GM12878 (cell line): ENCODE measurements around the gene CACNA1E. TPM values are rescaled to one million over a fixed set of nuclear protein-coding genes. Genes with fewer than 3 reads are reported as not detected.

Source experiments
- ATAC-seq: fragments of 200-7000 bp; cut with Tn5 transposase; 3 replicates; pipeline ENCODE4 v1.9.1; 2020; ENCODE audit warnings: mild to moderate bottlenecking, moderate library complexity
- BruUV-seq: library from RNA; stranded (reverse); fragments of 400-500 nt; replicated peaks from 2 replicates; lab custom pipeline; 2021; lab: Mats Ljungman, UMichigan
- CTCF ChIA-PET: fragments of 300-600 bp; sonication (Branson Sonifier 250); formaldehyde crosslinking; extraction: SDS; loops from one replicate; lab custom pipeline; 2021; ENCODE audit warnings: inconsistent platforms; lab: Yijun Ruan, JAX
- POLR2A ChIA-PET: fragments of 350-600 bp; formaldehyde crosslinking; extraction: SDS; loops from one replicate; lab custom pipeline; 2021; ENCODE audit warnings: inconsistent platforms; lab: Charles Lee
- RAD21 ChIA-PET: fragments of 300-600 bp; sonication (Branson Sonifier 250); formaldehyde crosslinking; loops from one replicate; lab custom pipeline; 2023; ENCODE audit warnings: antibody characterized with exemption; ENCODE audit not compliant: unreplicated experiment; lab: Charles Lee
- SMC1A ChIA-PET: fragments of 300-600 bp; sonication (Branson Sonifier 250); formaldehyde crosslinking; loops from one replicate; lab custom pipeline; 2023; ENCODE audit not compliant: unreplicated experiment, uncharacterized antibody; lab: Charles Lee
- DNase-seq: peaks from one replicate; pipeline ENCODE4 v3.0.0-alpha.2; 2011; ENCODE audit warnings: low read depth, low spot score
- FAIRE-seq: peaks from 3 replicates; lab custom pipeline; 2011; peaks lifted over from hg19 to GRCh38; lab: Jason Lieb, UNC
- H2AFZ ChIP-seq: 2 replicates; pipeline ENCODE4 v1.6.0; 2011; ENCODE audit warnings: low read depth, low read length, control low read depth; ENCODE audit not compliant: control insufficient read depth
- H3K27ac ChIP-seq: 2 replicates; pipeline ENCODE4 v1.5.1; 2011; ENCODE audit warnings: control low read depth; ENCODE audit not compliant: control insufficient read depth, insufficient read depth
- H3K27me3 ChIP-seq, 2 experiments: replicated peaks in 1 of 2; 2 replicates each; pipeline versions ENCODE4 v1.6.0 to v1.6.1; 2011; ENCODE audit warnings: low read length in 1 of 2; ENCODE audit not compliant: control insufficient read depth in 2 of 2, insufficient read depth in 2 of 2
- H3K36me3 ChIP-seq, 2 experiments: 2 replicates each; pipeline ENCODE4 v1.5.1; 2011; ENCODE audit warnings: low read length in 1 of 2; ENCODE audit not compliant: control insufficient read depth in 2 of 2, insufficient read depth in 2 of 2
- H3K4me1 ChIP-seq: 2 replicates; pipeline ENCODE4 v1.6.1; 2011; ENCODE audit warnings: mild to moderate bottlenecking, low read length, moderate library complexity, mixed read lengths; ENCODE audit not compliant: control insufficient read depth, insufficient read depth
- H3K4me2 ChIP-seq: 2 replicates; pipeline ENCODE4 v1.6.0; 2011; ENCODE audit warnings: control low read depth; ENCODE audit not compliant: control insufficient read depth, insufficient read depth
- H3K4me3 ChIP-seq: fragments of 200-600 bp; sonication (generic); 2 replicates; pipeline ENCODE4 v1.5.1; 2016
- H3K79me2 ChIP-seq: 2 replicates; pipeline ENCODE4 v1.6.0; 2011; ENCODE audit warnings: low read length; ENCODE audit not compliant: control insufficient read depth, insufficient read depth
- H3K9ac ChIP-seq: 2 replicates; pipeline ENCODE4 v1.8.0; 2011; ENCODE audit warnings: low read length, control low read depth, mixed read lengths; ENCODE audit not compliant: control insufficient read depth, insufficient read depth
- H3K9me3 ChIP-seq: replicated peaks from 3 replicates; pipeline ENCODE4 v1.5.1; 2011; ENCODE audit warnings: mild to moderate bottlenecking, low read length; ENCODE audit not compliant: control insufficient read depth, insufficient read depth
- H4K20me1 ChIP-seq: 2 replicates; pipeline ENCODE4 v1.6.0; 2011; ENCODE audit not compliant: control insufficient read depth, insufficient read depth
- ASH2L ChIP-seq: fragments of 300-600, 200-600 bp; sonication (generic); IDR thresholded peaks from 2 replicates; pipeline ENCODE4 v1.6.1; 2017; ENCODE audit warnings: low read depth, mild to moderate bottlenecking, borderline replicate concordance
- FOS ChIP-seq: IDR thresholded peaks from 3 replicates; pipeline ENCODE4 v1.6.1; 2011; ENCODE audit warnings: borderline replicate concordance; ENCODE audit not compliant: insufficient read length; ENCODE audit errors: extremely low read depth
- GATAD2B ChIP-seq: fragments of 450-650 bp; conservative IDR thresholded peaks from 2 replicates; pipeline ENCODE4 v1.6.1; 2017; ENCODE audit warnings: low read depth, mild to moderate bottlenecking, moderate library complexity
- JUNB ChIP-seq: IDR thresholded peaks from 2 replicates; pipeline ENCODE4 v1.6.1; 2016; ENCODE audit warnings: antibody characterized with exemption, mild to moderate bottlenecking
- KLF5 ChIP-seq: fragments of 450-650 bp; IDR thresholded peaks from 2 replicates; pipeline ENCODE4 v1.6.1; 2014; ENCODE audit warnings: mild to moderate bottlenecking; ENCODE audit not compliant: partially characterized antibody
- MEF2A ChIP-seq: IDR thresholded peaks from 2 replicates; pipeline ENCODE4 v1.6.1; 2011; ENCODE audit warnings: low read depth, mild to moderate bottlenecking, low read length, moderate library complexity; ENCODE audit not compliant: insufficient read depth
- NR2C1 ChIP-seq: fragments of 450-650 bp; IDR thresholded peaks from 2 replicates; pipeline ENCODE4 v1.6.1; 2017; ENCODE audit warnings: antibody characterized with exemption, mild to moderate bottlenecking, moderate library complexity
- PML ChIP-seq: IDR thresholded peaks from 2 replicates; pipeline ENCODE4 v1.6.1; 2012; ENCODE audit warnings: low read length, inconsistent platforms
- RB1 ChIP-seq: fragments of 450-650 bp; formaldehyde crosslinking; IDR thresholded peaks from 2 replicates; pipeline ENCODE4 v1.6.1; 2017; ENCODE audit warnings: mild to moderate bottlenecking, borderline replicate concordance
- SREBF1 ChIP-seq: IDR thresholded peaks from 2 replicates; pipeline ENCODE4 v1.6.1; 2012; ENCODE audit warnings: mild to moderate bottlenecking, low read length
- TCF3 ChIP-seq: IDR thresholded peaks from 2 replicates; pipeline ENCODE4 v1.6.1; 2012; ENCODE audit warnings: low read depth, mild to moderate bottlenecking, low read length, borderline replicate concordance; ENCODE audit not compliant: insufficient read depth
- WGBS: methylation state at CpG from one replicate; pipeline ENCODE4 v1.1.6; 2016; ENCODE audit warnings: low lambda C conversion rate; ENCODE audit not compliant: insufficient replicate concordance, insufficient coverage; ENCODE audit errors: missing lambda C conversion rate; 5-methylcytosine and 5-hydroxymethylcytosine counted together
- in situ Hi-C: fragments of 300-500 bp; cut with MboI; formaldehyde crosslinking; loops from 9 replicates; pipeline ENCODE4 v1.14.3; 2018; ENCODE audit warnings: mixed read lengths
- intact Hi-C: fragments of 100-400 bp; cut with micrococcal nuclease; formaldehyde crosslinking; loops from one replicate; pipeline ENCODE4 v1.14.2; 2022; ENCODE audit not compliant: unreplicated experiment
- polyA plus RNA-seq, 11 experiments: library from polyadenylated mRNA; depleted of rRNA in 4 of 11; unstranded in 6 of 11; stranded (reverse) in 5 of 11; fragments of >200 nt; fragmentation: Nextera tagmentation in 4 of 11; fragmentation: Illumina TruSeq in 1 of 11; extraction: Ambion mirVana in 4 of 11; extraction: Trizol in 1 of 11; gene quantifications; 1 replicate in 1 of 11; 2 replicates in 10 of 11; pipeline versions ENCODE4 v1.2.1 to v1.2.3, GENCODE V29; 2011 to 2016; ENCODE audit warnings: inconsistent platforms in 2 of 11, missing spikeins in 2 of 11, low read depth in 1 of 11
- total RNA-seq, 4 experiments: library from RNA; depleted of rRNA in 3 of 4; stranded (reverse); fragments of >200 nt in 3 of 4; fragmentation: Illumina TruSeq in 1 of 4; extraction: Trizol in 1 of 4; gene quantifications; 2 replicates each; pipeline versions ENCODE4 v1.2.1 to v1.2.3, GENCODE V29; 2013 to 2021

Gene CACNA1E
- total and polyA plus RNA-seq, 10 of the 15 experiments (the other 5 are each of a cell fraction or from before 2014, with no cell fraction given) = 0.57 to 22.0 (median 8.5) TPM

- ATAC-seq = no peak
- TF ChIP-seq JUNB (no peak), FOS (no peak), PML (no peak), RB1 (no peak), ASH2L (no peak), TCF3 (no peak), KLF5 (no peak), NR2C1 (no peak), MEF2A (no peak), SREBF1 (no peak), GATAD2B (no peak)
- no peaks in the 10 kb centered on the region for H3K27me3 ChIP-seq
- no peak overlapping the region for H3K4me2 ChIP-seq
- H3K9ac ChIP-seq = no peak overlapping the region
- FAIRE-seq = no peak
- no peaks in the 10 kb centered on the region for H4K20me1 ChIP-seq
- peaks cover 0 to 2% of the 10 kb centered on the region in 2 experiments; a peak in 1 of 4 replicates for H3K36me3 ChIP-seq
- peaks cover 28% of the 10 kb centered on the region for H3K4me1 ChIP-seq
- H3K79me2 ChIP-seq = no peaks in the 10 kb centered on the region; the same call in 1 of the 2 replicates
- peaks cover 12% of the 10 kb centered on the region; the same call in 2 of the 3 replicates for H3K9me3 ChIP-seq
- H2AFZ ChIP-seq = no peak overlapping the region
- ChIA-PET RAD21 (interaction anchor here (5.0 kb wide), 1 partner anchor 13 kb away, joined by 41 read pairs; no protein-coding TSS in a partner anchor), POLR2A (no interaction called here), CTCF (interaction anchor here (0.9 to 2.0 kb wide), 5 partner anchors 9 to 60 kb away, joined by 3 to 8 read pairs (median 4); no protein-coding TSS in a partner anchor), SMC1A (interaction anchor here (1.0 to 5.2 kb wide), 5 partner anchors 10 to 69 kb away, joined by 3 to 32 read pairs (median 9); no protein-coding TSS in a partner anchor)
- in situ Hi-C loops = no loop called here
- intact Hi-C loops = no loop called here
- no peak overlapping the region for H3K27ac ChIP-seq
- H3K4me3 ChIP-seq = no peak overlapping the region
- no TSS peak for BruUV-seq
- WGBS = 98% methylated on average over 4 of the region's 4 CpGs
- DNase-seq = no peak
Observed at GRCh38 chr1:181499825-181500224, 16.5 kb downstream of the CACNA1E start.
